Esophagus squamous epithelium (tissue), 4 donors: ENCODE data around the gene QRSL1.

Experiments
- CTCF ChIP-seq, 6 experiments: fragments of 450-650 bp in 4 of 6; fragments of 200-600 bp in 2 of 6; sonication (generic) in 2 of 6; IDR thresholded peaks; one replicate each; pipeline ENCODE4 v1.5.1; 2016 to 2019; ENCODE audit warnings: antibody characterized with exemption in 6 of 6, mild to moderate bottlenecking in 4 of 6, moderate library complexity in 4 of 6
- POLR2A ChIP-seq, 4 donors: fragments of 450-650 bp; IDR thresholded peaks; one replicate each; pipeline ENCODE4 v1.6.1; 2017; ENCODE audit warnings: antibody characterized with exemption in 4 of 4, mild to moderate bottlenecking in 4 of 4, moderate library complexity in 3 of 4

DNA sequence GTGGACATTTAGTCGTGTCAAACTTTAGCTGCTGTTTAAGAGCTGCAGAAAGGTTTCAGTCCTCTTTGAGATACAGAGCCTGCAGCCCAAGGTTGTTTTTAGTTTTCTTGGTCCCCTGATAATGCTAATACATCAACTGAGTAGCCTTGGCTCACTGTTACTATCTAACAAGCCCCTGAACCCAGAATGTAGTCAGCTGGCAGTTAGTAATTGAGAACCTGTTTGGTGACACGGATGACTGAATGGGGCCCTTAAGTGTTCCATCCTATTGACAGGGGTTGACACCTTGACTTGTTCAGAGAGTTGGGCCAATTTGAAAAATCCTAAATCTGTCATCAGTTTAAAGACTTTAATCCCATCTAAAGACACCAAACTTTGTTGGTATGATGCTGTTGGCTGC, 2.9 kb upstream of the QRSL1 start:
- TF ChIP-seq CTCF (IDR thresholded peaks at IDR 0.05) (no peak), POLR2A (IDR thresholded peaks at IDR 0.05) (no peak)
